OCI-LY3 (cell line): ENCODE results near the gene MPDU1.

Experiments
- H2AFZ ChIP-seq: fragments of 200-600, 300-600 bp; shearing (Covaris generic); 2 replicates; pipeline ENCODE4 v1.6.0; 2014; ENCODE audit warnings: antibody characterized with exemption, low read depth, low read length
- H3K27ac ChIP-seq: fragments of 200-600, 300-600 bp; sonication (generic); 2 replicates; pipeline ENCODE4 v1.5.1; 2014; ENCODE audit warnings: mild to moderate bottlenecking, low read length, moderate library complexity, mixed read lengths
- H3K27me3 ChIP-seq: fragments of 200-600, 300-600 bp; sonication (generic); 2 replicates; pipeline ENCODE4 v1.6.1; 2014; ENCODE audit warnings: low read depth, low read length, mixed read lengths
- H3K36me3 ChIP-seq: fragments of 200-600, 300-600 bp; sonication (generic); replicated peaks from 2 replicates; pipeline ENCODE3; 2014; ENCODE audit warnings: low read depth, low read length, mixed read lengths
- H3K4me1 ChIP-seq: fragments of 300-600, 200-600 bp; sonication (generic); 2 replicates; pipeline ENCODE4 v1.6.1; 2014; ENCODE audit warnings: low read length, mixed read lengths
- H3K4me2 ChIP-seq: fragments of 200-600, 300-600 bp; sonication (generic); 2 replicates; pipeline ENCODE4 v1.6.1; 2014; ENCODE audit warnings: low read length, mixed read lengths
- H3K4me3 ChIP-seq: fragments of 300-600, 200-600 bp; sonication (generic); 2 replicates; pipeline ENCODE4 v1.5.1; 2014; ENCODE audit warnings: antibody characterized with exemption, mild to moderate bottlenecking, low read length, moderate library complexity
- H3K79me2 ChIP-seq: fragments of 300-600, 200-600 bp; shearing (Covaris generic); 2 replicates; pipeline ENCODE4 v1.6.1; 2014; ENCODE audit warnings: mild to moderate bottlenecking, low read length, mixed read lengths
- H3K9ac ChIP-seq: fragments of 300-600, 200-600 bp; shearing (Covaris generic); 2 replicates; pipeline ENCODE4 v1.6.0; 2014; ENCODE audit warnings: mild to moderate bottlenecking, low read length, moderate library complexity
- H3K9me3 ChIP-seq: fragments of 200-600, 300-600 bp; shearing (Covaris generic); 2 replicates; pipeline ENCODE4 v1.6.1; 2014; ENCODE audit warnings: low read length, mixed read lengths; ENCODE audit not compliant: insufficient read depth
- H4K20me1 ChIP-seq: fragments of 200-600, 300-600 bp; sonication (generic); 2 replicates; pipeline ENCODE4 v1.6.1; 2016; ENCODE audit warnings: low read length, mixed read lengths; ENCODE audit not compliant: insufficient read depth
- EZH2phosphoT487 ChIP-seq: fragments of 200-600 bp; shearing (Covaris generic); IDR thresholded peaks from 2 replicates; pipeline ENCODE4 v1.6.1; 2018; ENCODE audit warnings: antibody characterized with exemption, mixed run types, low read depth
- TF ChIP-seq, protein P1 (sequence below): fragments of 200-600, 300-600 bp; sonication (generic); IDR thresholded peaks from 2 replicates; pipeline ENCODE4 v1.5.1; 2014; ENCODE audit warnings: antibody characterized with exemption, low read length, low read depth

Gene MPDU1

DNA sequence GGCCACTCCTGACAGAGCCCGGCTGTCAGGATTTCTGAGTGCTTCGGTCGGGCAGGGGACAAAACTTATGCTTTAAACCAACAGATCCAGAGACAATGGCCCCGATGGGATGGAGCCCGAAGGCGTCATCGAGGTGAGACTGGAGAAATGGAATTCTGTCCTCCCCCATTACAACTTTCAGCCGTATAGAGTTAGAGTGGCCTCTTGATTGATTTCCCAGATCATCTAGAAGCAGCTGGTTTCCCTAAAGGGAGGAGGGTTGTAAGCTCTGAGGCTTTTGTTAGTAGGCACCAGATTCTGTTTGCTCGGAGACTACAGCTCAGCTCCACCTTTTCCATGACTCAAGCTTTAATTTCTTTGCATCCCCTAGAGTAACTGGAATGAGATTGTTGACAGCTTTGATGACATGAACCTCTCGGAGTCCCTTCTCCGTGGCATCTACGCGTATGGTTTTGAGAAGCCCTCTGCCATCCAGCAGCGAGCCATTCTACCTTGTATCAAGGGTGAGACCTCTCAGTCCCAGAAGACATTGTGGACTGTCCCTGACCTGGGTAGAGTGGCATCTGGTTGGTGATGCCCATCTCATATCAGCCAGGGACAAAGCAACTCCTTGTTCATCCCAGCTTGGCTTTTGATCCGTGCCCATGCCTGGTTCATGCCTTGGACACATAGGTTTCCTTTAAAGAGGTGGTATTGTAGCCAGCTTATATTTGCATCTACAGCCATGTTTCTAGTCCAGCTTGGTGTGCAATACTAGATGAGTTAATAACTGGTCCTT, 9.3 kb upstream of the MPDU1 start:
- Histone ChIP-seq H3K4me2 (peak overlapping the region; percentile 75), H4K20me1 (peaks cover 51% of the 10 kb centered on the region), H3K27ac (peak overlapping the region; percentile 95), H3K4me3 (peak overlapping the region; percentile 97), H3K4me1 (peaks cover 58% of the 10 kb centered on the region), H3K79me2 (peaks cover 64% of the 10 kb centered on the region), H3K9ac (peak overlapping the region; percentile 100), H3K27me3 (no peaks in the 10 kb centered on the region), H2AFZ (no peak overlapping the region), H3K9me3 (no peaks in the 10 kb centered on the region), H3K36me3 (peaks cover 64% of the 10 kb centered on the region)
- TF ChIP-seq, protein P1, sequence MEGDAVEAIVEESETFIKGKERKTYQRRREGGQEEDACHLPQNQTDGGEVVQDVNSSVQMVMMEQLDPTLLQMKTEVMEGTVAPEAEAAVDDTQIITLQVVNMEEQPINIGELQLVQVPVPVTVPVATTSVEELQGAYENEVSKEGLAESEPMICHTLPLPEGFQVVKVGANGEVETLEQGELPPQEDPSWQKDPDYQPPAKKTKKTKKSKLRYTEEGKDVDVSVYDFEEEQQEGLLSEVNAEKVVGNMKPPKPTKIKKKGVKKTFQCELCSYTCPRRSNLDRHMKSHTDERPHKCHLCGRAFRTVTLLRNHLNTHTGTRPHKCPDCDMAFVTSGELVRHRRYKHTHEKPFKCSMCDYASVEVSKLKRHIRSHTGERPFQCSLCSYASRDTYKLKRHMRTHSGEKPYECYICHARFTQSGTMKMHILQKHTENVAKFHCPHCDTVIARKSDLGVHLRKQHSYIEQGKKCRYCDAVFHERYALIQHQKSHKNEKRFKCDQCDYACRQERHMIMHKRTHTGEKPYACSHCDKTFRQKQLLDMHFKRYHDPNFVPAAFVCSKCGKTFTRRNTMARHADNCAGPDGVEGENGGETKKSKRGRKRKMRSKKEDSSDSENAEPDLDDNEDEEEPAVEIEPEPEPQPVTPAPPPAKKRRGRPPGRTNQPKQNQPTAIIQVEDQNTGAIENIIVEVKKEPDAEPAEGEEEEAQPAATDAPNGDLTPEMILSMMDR = no peak
- no peak for TF ChIP-seq EZH2phosphoT487

DNA sequence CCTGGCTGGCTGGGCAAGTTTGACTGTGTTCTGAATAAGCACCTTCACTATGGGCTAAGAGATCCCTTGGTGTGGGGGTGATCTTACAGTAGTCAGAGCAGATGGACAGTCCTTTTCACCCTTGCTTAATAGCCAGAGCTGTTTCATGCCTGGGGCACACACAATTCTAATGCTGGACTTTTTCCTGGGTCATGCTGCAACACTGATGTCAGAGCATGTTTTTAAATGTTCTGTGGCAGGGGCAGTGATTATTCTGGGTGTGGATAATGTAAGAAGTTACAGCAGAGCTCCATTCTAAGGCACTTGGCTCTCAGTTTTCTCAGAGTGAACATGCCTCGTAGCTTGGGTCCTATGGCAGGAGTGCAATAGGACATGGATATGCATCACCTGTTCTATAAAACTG, 8.2 kb upstream of the MPDU1 start:
- Histone ChIP-seq H3K4me3 (peak overlapping the region; percentile 13; the same call in 1 of the 2 replicates), H4K20me1 (peaks cover 51% of the 10 kb centered on the region), H3K36me3 (peaks cover 69% of the 10 kb centered on the region)

DNA sequence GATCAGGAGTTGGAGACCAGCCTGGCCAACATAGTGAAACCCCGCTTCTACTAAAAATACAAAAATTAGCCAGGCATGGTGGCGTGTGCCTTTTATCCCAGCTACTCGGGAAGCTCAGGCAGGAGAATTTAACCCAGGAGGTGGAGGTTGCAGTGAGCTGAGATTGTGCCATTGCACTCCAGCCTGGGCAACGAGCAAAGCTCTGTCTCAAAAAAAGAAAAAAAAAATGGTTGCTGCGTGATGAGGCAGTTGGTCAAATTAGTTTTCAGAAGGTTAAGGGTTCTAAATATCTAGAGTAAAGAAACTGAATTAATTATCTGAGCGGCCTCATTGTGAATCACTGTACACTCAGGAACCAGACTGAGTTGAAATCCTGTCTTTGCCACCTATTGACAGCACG, 7.7 kb upstream of the MPDU1 start:
- Histone ChIP-seq H3K79me2 (peaks cover 75% of the 10 kb centered on the region), H3K4me2 (0 out of 2 replicates have a peak overlapping the region, but pooled peaks have one; percentile 75), H4K20me1 (peaks cover 51% of the 10 kb centered on the region), H3K27me3 (no peaks in the 10 kb centered on the region), H3K4me1 (peaks cover 67% of the 10 kb centered on the region), H3K36me3 (peaks cover 67% of the 10 kb centered on the region), H3K9ac (no peak overlapping the region), H3K9me3 (no peaks in the 10 kb centered on the region), H3K27ac (peak overlapping the region; percentile 48; the same call in 1 of the 2 replicates), H2AFZ (no peak overlapping the region), H3K4me3 (no peak overlapping the region)
- TF ChIP-seq, protein P1 = no peak
- TF ChIP-seq EZH2phosphoT487 = no peak

More for the DNA sequence above, 8.2 kb upstream of the MPDU1 start:
- peak overlapping the region; percentile 48 for H3K27ac ChIP-seq
- TF ChIP-seq, protein P1 = no peak
- TF ChIP-seq EZH2phosphoT487 = no peak
- no peak overlapping the region for H3K9ac ChIP-seq
- peaks cover 72% of the 10 kb centered on the region for H3K79me2 ChIP-seq
- H3K27me3 ChIP-seq = no peaks in the 10 kb centered on the region
- H3K4me2 ChIP-seq = peak overlapping the region; percentile 75
- no peak overlapping the region for H2AFZ ChIP-seq
- peaks cover 67% of the 10 kb centered on the region for H3K4me1 ChIP-seq
- H3K9me3 ChIP-seq = no peaks in the 10 kb centered on the region

DNA sequence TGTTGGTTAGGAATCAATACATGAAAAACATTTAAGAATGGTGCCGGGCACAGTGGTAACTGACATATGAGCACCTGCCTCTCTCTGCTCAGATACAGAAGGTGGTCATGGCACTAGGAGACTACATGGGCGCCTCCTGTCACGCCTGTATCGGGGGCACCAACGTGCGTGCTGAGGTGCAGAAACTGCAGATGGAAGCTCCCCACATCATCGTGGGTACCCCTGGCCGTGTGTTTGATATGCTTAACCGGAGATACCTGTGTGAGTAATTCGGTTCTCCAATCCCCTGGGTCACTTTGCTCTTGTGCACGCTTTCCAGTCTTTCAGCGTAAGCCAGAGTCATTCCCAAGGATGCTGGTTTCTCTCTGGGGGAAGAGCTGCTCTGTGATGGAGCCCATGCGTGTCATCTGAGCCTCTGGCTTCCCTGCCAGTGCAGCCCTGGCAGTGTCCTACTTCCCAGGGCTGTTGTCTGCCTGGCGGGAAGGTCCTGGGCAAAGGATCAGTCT, 7.2 kb upstream of the MPDU1 start:
- H3K36me3 ChIP-seq = peaks cover 65% of the 10 kb centered on the region
- no peaks in the 10 kb centered on the region for H3K27me3 ChIP-seq
- no peaks in the 10 kb centered on the region for H3K9me3 ChIP-seq
- peaks cover 63% of the 10 kb centered on the region for H3K4me1 ChIP-seq
- H3K79me2 ChIP-seq = peaks cover 70% of the 10 kb centered on the region
- no peak overlapping the region for H2AFZ ChIP-seq
- no peak overlapping the region; the same call in 1 of the 2 replicates for H3K27ac ChIP-seq
- H4K20me1 ChIP-seq = peaks cover 51% of the 10 kb centered on the region
- H3K4me2 ChIP-seq = no peak overlapping the region
- no peak overlapping the region for H3K9ac ChIP-seq
- TF ChIP-seq EZH2phosphoT487 = no peak
- TF ChIP-seq, protein P1 = no peak
- H3K4me3 ChIP-seq = no peak overlapping the region
